H1 (cell line): Measurements from ENCODE around the gene SLC25A48. TPM values are rescaled to one million over a fixed set of nuclear protein-coding genes. Genes with fewer than 3 reads are reported as not detected.

Experiments used
- CTCF ChIA-PET: fragments of 300-600 bp; sonication (Branson Sonifier 250); formaldehyde crosslinking; loops from one replicate; lab custom pipeline; 2021; ENCODE audit not compliant: partially characterized antibody; lab: Charles Lee
- POLR2A ChIA-PET: fragments of 300-600 bp; sonication (Branson Sonifier 250); formaldehyde crosslinking; loops from one replicate; lab custom pipeline; 2021; ENCODE audit warnings: inconsistent platforms; ENCODE audit not compliant: partially characterized antibody; lab: Charles Lee
- DNase-seq, 2 experiments: peaks; one replicate each; pipeline versions ENCODE4 v3.0.0 to v3.0.0-alpha.2; 2010 to 2022; ENCODE audit warnings: low spot score in 2 of 2, low read depth in 1 of 2, mixed read lengths in 1 of 2
- FAIRE-seq: peaks from 2 replicates; lab custom pipeline; 2011; peaks lifted over from hg19 to GRCh38; lab: Jason Lieb, UNC
- H2AFZ ChIP-seq: 2 replicates; pipeline ENCODE4 v1.8.1; 2012; ENCODE audit warnings: low read length, inconsistent platforms
- H2AK5ac ChIP-seq: 2 replicates; pipeline ENCODE4 v1.6.1; 2013; ENCODE audit warnings: low read depth, low read length
- H2BK120ac ChIP-seq: replicated peaks from 2 replicates; pipeline ENCODE3; 2013; ENCODE audit warnings: low read depth, low read length, inconsistent platforms
- H2BK12ac ChIP-seq: 2 replicates; pipeline ENCODE4 v1.6.1; 2013; ENCODE audit warnings: low read depth, low read length
- H2BK15ac ChIP-seq: 2 replicates; pipeline ENCODE4 v1.6.1; 2013; ENCODE audit warnings: low read length
- H2BK20ac ChIP-seq: 2 replicates; pipeline ENCODE4 v1.6.1; 2013; ENCODE audit warnings: low read length
- H2BK5ac ChIP-seq: 2 replicates; pipeline ENCODE4 v1.6.1; 2013; ENCODE audit warnings: low read depth, low read length
- H3K14ac ChIP-seq: 2 replicates; pipeline ENCODE4 v1.6.1; 2013; ENCODE audit warnings: inconsistent platforms; ENCODE audit not compliant: insufficient read length
- H3K18ac ChIP-seq: 2 replicates; pipeline ENCODE4 v1.6.1; 2013; ENCODE audit warnings: low read length; ENCODE audit errors: extremely low read depth
- H3K23ac ChIP-seq: 2 replicates; pipeline ENCODE4 v1.6.1; 2013; ENCODE audit warnings: inconsistent platforms; ENCODE audit not compliant: insufficient read length
- H3K23me2 ChIP-seq: 2 replicates; pipeline ENCODE4 v1.6.1; 2013; ENCODE audit warnings: low read depth, low read length
- H3K27ac ChIP-seq: 2 replicates; pipeline ENCODE4 v1.6.1; 2011; ENCODE audit warnings: low read depth, low read length, inconsistent platforms
- H3K27me3 ChIP-seq, 4 experiments: replicated peaks in 1 of 4; 1 replicate in 1 of 4; 2 replicates in 3 of 4; pipeline versions ENCODE4 v1.6.1 to v1.8.1; 2011 to 2013; ENCODE audit warnings: low read length in 3 of 4, mild to moderate bottlenecking in 3 of 4, inconsistent platforms in 2 of 4, mixed read lengths in 2 of 4, moderate library complexity in 1 of 4; ENCODE audit not compliant: control insufficient read depth in 3 of 4, insufficient read depth in 3 of 4; ENCODE audit errors: extremely low read depth in 1 of 4
- H3K36me3 ChIP-seq, 4 experiments: 2 replicates each; pipeline versions ENCODE4 v1.6.1 to v1.8.1; 2011 to 2013; ENCODE audit warnings: mild to moderate bottlenecking in 4 of 4, low read length in 3 of 4, moderate library complexity in 2 of 4, control low read depth in 1 of 4, inconsistent platforms in 1 of 4; ENCODE audit not compliant: insufficient read depth in 4 of 4, control insufficient read depth in 2 of 4
- H3K4ac ChIP-seq: replicated peaks from 2 replicates; pipeline ENCODE3; 2013; ENCODE audit warnings: low read length, low read depth, mixed read lengths, inconsistent platforms; ENCODE audit not compliant: insufficient read length
- H3K4me1 ChIP-seq, 4 experiments: replicated peaks in 1 of 4; 1 replicate in 1 of 4; 2 replicates in 3 of 4; pipeline versions ENCODE4 v1.6.1 to v1.8.1; 2011 to 2013; ENCODE audit warnings: low read length in 3 of 4, inconsistent platforms in 2 of 4, mixed read lengths in 1 of 4; ENCODE audit not compliant: insufficient read depth in 4 of 4, control insufficient read depth in 3 of 4
- H3K4me2 ChIP-seq, 2 experiments: 2 replicates each; pipeline versions ENCODE4 v1.6.1 to v1.8.1; 2011 to 2013; ENCODE audit warnings: low read depth in 2 of 2, low read length in 2 of 2, control low read depth in 1 of 2, inconsistent platforms in 1 of 2, mild to moderate bottlenecking in 1 of 2; ENCODE audit not compliant: insufficient read depth in 1 of 2
- H3K4me3 ChIP-seq, 4 experiments: fragments of 200-600, 300-600 bp in 1 of 4; sonication (generic), shearing (Covaris generic), sonication (Bioruptor Twin) in 1 of 4; 2 replicates each; pipeline versions ENCODE4 v1.5.1 to v1.8.1; 2011 to 2016; ENCODE audit warnings: low read length in 4 of 4, low read depth in 3 of 4, control low read depth in 2 of 4, inconsistent platforms in 2 of 4, mild to moderate bottlenecking in 2 of 4, mixed read lengths in 1 of 4, moderate library complexity in 1 of 4; ENCODE audit not compliant: insufficient read depth in 2 of 4; ENCODE audit errors: extremely low read depth in 1 of 4
- H3K56ac ChIP-seq: replicated peaks from 2 replicates; pipeline ENCODE3; 2013; ENCODE audit warnings: low read depth, mild to moderate bottlenecking, mixed read lengths, low read length, inconsistent platforms; ENCODE audit not compliant: insufficient read length
- H3K79me1 ChIP-seq: 2 replicates; pipeline ENCODE4 v1.6.1; 2013; ENCODE audit warnings: low read depth, low read length, control low read depth
- H3K79me2 ChIP-seq, 2 experiments: 2 replicates each; pipeline versions ENCODE4 v1.6.1 to v1.8.1; 2012 to 2013; ENCODE audit warnings: low read length in 2 of 2, mild to moderate bottlenecking in 2 of 2, inconsistent platforms in 1 of 2; ENCODE audit not compliant: insufficient read depth in 2 of 2, control insufficient read depth in 1 of 2
- H3K9ac ChIP-seq, 4 experiments: replicated peaks in 1 of 4; 1 replicate in 1 of 4; 2 replicates in 3 of 4; pipeline versions ENCODE4 v1.6.1 to v1.8.1; 2011 to 2013; ENCODE audit warnings: low read depth in 3 of 4, low read length in 3 of 4, control low read depth in 2 of 4, mild to moderate bottlenecking in 2 of 4, moderate library complexity in 2 of 4, inconsistent platforms in 1 of 4; ENCODE audit errors: extremely low read depth in 1 of 4
- H3K9me3 ChIP-seq, 2 experiments: 2 replicates each; pipeline versions ENCODE4 v1.6.1 to v1.8.1; 2012 to 2013; ENCODE audit warnings: mild to moderate bottlenecking in 2 of 2, moderate library complexity in 2 of 2, control low read depth in 1 of 2, inconsistent platforms in 1 of 2, low read depth in 1 of 2, low read length in 1 of 2, mixed read lengths in 1 of 2; ENCODE audit not compliant: insufficient read depth in 2 of 2
- H4K20me1 ChIP-seq, 2 experiments: replicated peaks in 1 of 2; 2 replicates each; pipeline versions ENCODE3 to v1.8.1; 2011 to 2013; ENCODE audit warnings: inconsistent platforms in 2 of 2, low read length in 2 of 2, mild to moderate bottlenecking in 1 of 2; ENCODE audit not compliant: insufficient read depth in 2 of 2, control insufficient read depth in 1 of 2
- H4K5ac ChIP-seq: 2 replicates; pipeline ENCODE4 v1.6.1; 2013; ENCODE audit warnings: low read length, low read depth, mixed read lengths, inconsistent platforms; ENCODE audit not compliant: insufficient read length
- H4K8ac ChIP-seq: 2 replicates; pipeline ENCODE4 v1.8.0; 2013; ENCODE audit warnings: mild to moderate bottlenecking, moderate library complexity, low read length, inconsistent platforms; ENCODE audit not compliant: insufficient read depth; ENCODE audit errors: extremely low read depth
- H4K91ac ChIP-seq: replicated peaks from 2 replicates; pipeline ENCODE3; 2013; ENCODE audit warnings: low read length, mixed read lengths, inconsistent platforms; ENCODE audit not compliant: insufficient read length
- BACH1 ChIP-seq: IDR thresholded peaks from 2 replicates; pipeline ENCODE4 v1.6.1; 2012; ENCODE audit warnings: low read length, improper control_type of control experiment
- CTCF ChIP-seq, 3 experiments: IDR thresholded peaks; 1 replicate in 2 of 3; 2 replicates in 1 of 3; pipeline versions ENCODE4 v1.5.1 to v1.6.1; 2011; ENCODE audit warnings: low read length in 3 of 3, mild to moderate bottlenecking in 3 of 3, inconsistent platforms in 2 of 3, low read depth in 1 of 3, moderate library complexity in 1 of 3; ENCODE audit not compliant: insufficient read depth in 1 of 3; ENCODE audit errors: control extremely low read depth in 1 of 3
- JUND ChIP-seq: IDR thresholded peaks from 2 replicates; pipeline ENCODE4 v1.6.1; 2011; ENCODE audit warnings: mild to moderate bottlenecking, improper control_type of control experiment, low read length
- SIRT6 ChIP-seq: IDR thresholded peaks from one replicate; pipeline ENCODE4 v1.7.1; 2012; ENCODE audit warnings: low read length, inconsistent platforms
- YY1 ChIP-seq: IDR thresholded peaks from 2 replicates; pipeline ENCODE4 v1.6.1; 2011; ENCODE audit warnings: low read depth, mild to moderate bottlenecking, low read length
- WGBS, 2 experiments: shearing (Covaris generic) in 1 of 2; methylation state at CpG; one replicate each; pipeline versions ENCODE4 v1.1.6 to v1.1.7; 2013 to 2015; ENCODE audit warnings: low lambda C conversion rate in 2 of 2, mixed read lengths in 2 of 2, inconsistent platforms in 1 of 2, low coverage in 1 of 2, missing lambda C conversion rate in 1 of 2; ENCODE audit not compliant: insufficient replicate concordance in 2 of 2, insufficient coverage in 1 of 2, insufficient read length in 1 of 2; ENCODE audit errors: extremely low coverage in 1 of 2, missing lambda C conversion rate in 1 of 2; 5-methylcytosine and 5-hydroxymethylcytosine counted together
- polyA plus RNA-seq, 7 experiments: library from polyadenylated mRNA; depleted of rRNA in 3 of 7; stranded (reverse) in 5 of 7; unstranded in 2 of 7; fragments of >200 nt in 5 of 7; fragments of 200-250 nt in 2 of 7; gene quantifications; 1 replicate in 5 of 7; 2 replicates in 1 of 7; 4 replicates in 1 of 7; pipeline versions ENCODE4 v1.2.1 to v1.2.3, GENCODE V29; 2011 to 2013; ENCODE audit warnings: missing spikeins in 2 of 7, mixed read lengths in 2 of 7
- total RNA-seq: library from RNA; stranded (reverse); fragmentation: NEBNext Ultra II Directional; extraction: Animal tissue kit (Norgen Biotek cat#: 25700); gene quantifications from 2 replicates; pipeline ENCODE4 v1.2.1, GENCODE V29; 2021

The SLC25A48 gene
- total and polyA plus RNA-seq, 2 of the 8 experiments (the other 6 are each of a cell fraction or from before 2014, with no cell fraction given) = 1.3 to 1.8 TPM

- no peaks in the 10 kb centered on the region for H3K79me2 ChIP-seq
- peaks cover 9% of the 10 kb centered on the region; the same call in 1 of the 2 replicates for H3K23me2 ChIP-seq
- WGBS, 2 experiments = 37% methylated on average over 16 of the region's 16 CpGs; no CpG with 5 or more reads in 1 of the 2 experiments
- peaks cover 0 to 5% (median 1%) of the 10 kb centered on the region in 4 experiments; a peak in 2 of 7 replicates for H3K4me1 ChIP-seq
- peak overlapping the region; percentile 43 for H4K8ac ChIP-seq
- peak overlapping the region; percentile 38; the same call in 1 of the 2 replicates for H3K18ac ChIP-seq
- H2BK20ac ChIP-seq = no peak overlapping the region
- no peak overlapping the region for H3K27ac ChIP-seq
- H3K36me3 ChIP-seq = no peaks in the 10 kb centered on the region
- peak overlapping the region; percentile 72; the same call in 1 of the 2 replicates for H2BK15ac ChIP-seq
- peak overlapping the region; percentile 72; the same call in 1 of the 2 replicates for H2AFZ ChIP-seq
- no peak overlapping the region for H2BK5ac ChIP-seq
- FAIRE-seq = peak; percentile 50
- peak overlapping the region; percentile 32 for H3K56ac ChIP-seq
- CTCF ChIA-PET = interaction anchor here (0.9 to 13.3 kb wide), 32 partner anchors 8 to 382 kb away, joined by 3 to 335 read pairs (median 5); partner anchors contain the start of genes CXCL14 and TIFAB
- TF ChIP-seq CTCF (IDR thresholded peaks at IDR 0.05; ENCODE audit: control extremely low read depth in 1 of 3, insufficient read depth in 1 of 3, low read depth in 1 of 3, low read length in 3 of 3) (peak in 1 of 3 experiments; percentile 90; a peak in 2 of 4 replicates), JUND (no peak), YY1 (no peak), BACH1 (no peak), SIRT6 (no peak)
- TF ChIP-seq, all 59 proteins: peak for 1
- no peaks in the 10 kb centered on the region for H3K79me1 ChIP-seq
- peak in 1 of 2 experiments; percentile 42 for DNase-seq
- peak overlapping the region; percentile 74 to 98 for H3K4me2 ChIP-seq
- no peaks in the 10 kb centered on the region for H4K20me1 ChIP-seq
- H2BK12ac ChIP-seq = peak overlapping the region; percentile 71
- H3K27me3 ChIP-seq = peaks cover 8 to 44% (median 32%) of the 10 kb centered on the region in 4 experiments
- POLR2A ChIA-PET = interaction anchor here (1.1 kb wide), 1 partner anchor 9 kb away, joined by 3 read pairs; no protein-coding TSS in a partner anchor
- H3K9ac ChIP-seq = peak overlapping the region in 1 of 4 experiments; percentile 65; a peak in 3 of 7 replicates
- H2BK120ac ChIP-seq = no peak overlapping the region
- H3K9me3 ChIP-seq = peaks cover 5 to 10% of the 10 kb centered on the region in 2 experiments; a peak in 2 of 4 replicates
- peak overlapping the region; percentile 46 to 84 (median 72) for H3K4me3 ChIP-seq
- no peak overlapping the region for H2AK5ac ChIP-seq
- no peak overlapping the region for H3K14ac ChIP-seq
- no peak overlapping the region for H4K91ac ChIP-seq
- H3K23ac ChIP-seq = no peak overlapping the region
- no peak overlapping the region for H4K5ac ChIP-seq
- no peak overlapping the region for H3K4ac ChIP-seq
These were observed 363 bp upstream of the SLC25A48 start for GRCh38 chr5:135833961-135834638.
